Measurements from ENCODE around the gene TAS2R38.

GRCh38 chr7:142017451-142017850 lies 43.9 kb upstream of the TAS2R38 start:
- TF ChIP-seq TAF1 (IDR thresholded peaks at IDR 0.05; ENCODE audit: borderline replicate concordance, insufficient read depth, low read length) (no peak), POLR2AphosphoS5 (IDR thresholded peaks at IDR 0.05; ENCODE audit: low read depth, low read length) (no peak), SIN3A (IDR thresholded peaks at IDR 0.05; ENCODE audit: borderline replicate concordance, insufficient read depth, low read length) (no peak)

All from PFSK-1 (cell line).